Sigmoid colon (tissue), 7 donors: ENCODE results near the gene SPAG16. TPM values are rescaled to one million over a fixed set of nuclear protein-coding genes. Genes with fewer than 3 reads are reported as not detected.

Experiments used
- DNase-seq: peaks from one replicate; pipeline ENCODE4 v3.0.0-alpha.2; 2019
- H3K27ac ChIP-seq, 4 donors: fragments of 200-600 bp; sonication (generic); one replicate each; pipeline ENCODE4 v1.5.1; 2016 to 2019; ENCODE audit warnings: mild to moderate bottlenecking in 1 of 4
- H3K27me3 ChIP-seq, 3 donors: fragments of 200-600 bp; sonication (generic); one replicate each; pipeline ENCODE4 v1.5.1; 2019; ENCODE audit warnings: mild to moderate bottlenecking in 1 of 3
- H3K36me3 ChIP-seq, 4 donors: fragments of 200-600 bp; sonication (generic); one replicate each; pipeline ENCODE4 v1.5.1; 2016 to 2019
- H3K4me1 ChIP-seq, 4 donors: fragments of 200-600 bp; sonication (generic); one replicate each; pipeline ENCODE4 v1.5.1; 2017 to 2019
- H3K4me3 ChIP-seq, 4 donors: fragments of 200-600 bp; sonication (generic); one replicate each; pipeline ENCODE4 v1.5.1; 2017 to 2019; ENCODE audit warnings: mild to moderate bottlenecking in 2 of 4, moderate library complexity in 1 of 4
- H3K9me3 ChIP-seq, 4 donors: fragments of 200-600 bp in 3 of 4; sonication (generic) in 3 of 4; one replicate each; pipeline versions ENCODE4 v1.5.1 to v1.6.1; 2013 to 2019
- EP300 ChIP-seq, 4 donors: sonication (generic); formaldehyde crosslinking; IDR thresholded peaks; one replicate each; pipeline ENCODE4 v1.6.1; 2017; ENCODE audit warnings: antibody characterized with exemption in 4 of 4
- POLR2A ChIP-seq, 2 donors: fragments of 450-650 bp; IDR thresholded peaks; one replicate each; pipeline ENCODE4 v1.6.1; 2016; ENCODE audit warnings: antibody characterized with exemption in 2 of 2, mild to moderate bottlenecking in 2 of 2, moderate library complexity in 2 of 2
- POLR2AphosphoS5 ChIP-seq, 4 donors: sonication (generic); formaldehyde crosslinking; IDR thresholded peaks; one replicate each; pipeline ENCODE4 v1.6.1; 2017; ENCODE audit warnings: antibody characterized with exemption in 4 of 4
- WGBS, 2 donors: extraction: QIAGEN DNeasy Blood & Tissue Kit; methylation state at CpG; one replicate each; pipeline ENCODE4 v1.1.7; 2013; 5-methylcytosine and 5-hydroxymethylcytosine counted together
- intact Hi-C: fragments of 100-400 bp; cut with DNase I; formaldehyde crosslinking; loops from one replicate; pipeline ENCODE4 v1.15.1; 2023
- polyA plus RNA-seq, 3 donors: library from polyadenylated mRNA; stranded (reverse); fragments of 200-250 nt; gene quantifications; one replicate each; pipeline ENCODE4 v1.2.3, GENCODE V29; 2013
- total RNA-seq, 4 donors: library from RNA; depleted of rRNA; stranded (reverse); fragments of >200 nt; gene quantifications; one replicate each; pipeline ENCODE4 v1.1.0, GENCODE V29; 2016
- TF ChIP-seq, protein P1 (sequence below), 4 experiments: fragments of 450-650 bp in 3 of 4; fragments of 200-600 bp in 1 of 4; IDR thresholded peaks; one replicate each; pipeline ENCODE4 v1.5.1; 2016 to 2019; ENCODE audit warnings: antibody characterized with exemption in 4 of 4, mild to moderate bottlenecking in 3 of 4, moderate library complexity in 2 of 4
- donor health status: healthy with polysubstance abuse.
- donor health status: Bipolar disorder and iron deficiency.
- donor health status: healthy.

The SPAG16 gene
- total and polyA plus RNA-seq, 7 donors = 13.1 to 70.3 (median 36.0) TPM

DNA sequence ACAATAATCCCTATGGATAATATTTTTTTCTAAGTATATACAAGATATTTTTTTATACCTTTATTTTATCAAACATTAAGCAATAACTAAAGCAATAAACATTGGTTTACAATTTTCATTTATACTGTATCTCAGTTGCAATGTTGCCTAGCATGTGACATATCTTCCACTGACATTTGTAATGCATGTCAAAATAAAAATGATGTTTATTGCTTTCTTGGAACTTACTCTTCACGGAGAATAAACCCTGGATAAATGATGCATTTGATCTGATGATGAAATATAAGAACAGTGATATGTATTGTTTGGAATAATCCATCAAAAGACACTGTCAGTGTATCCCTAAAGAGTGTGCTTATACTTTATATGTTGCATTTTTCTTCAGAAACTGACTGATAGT lies 135.7 kb downstream of the SPAG16 start:
- H3K9me3 ChIP-seq = no peaks in the 10 kb centered on the region
- H3K27ac ChIP-seq = no peak overlapping the region
- no peak for DNase-seq
- WGBS, 2 donors = 44 to 62% methylated on average over 1 of the region's 1 CpG
- no peak overlapping the region for H3K4me3 ChIP-seq
- no peaks in the 10 kb centered on the region for H3K36me3 ChIP-seq
- H3K4me1 ChIP-seq = no peaks in the 10 kb centered on the region
- H3K27me3 ChIP-seq = no peaks in the 10 kb centered on the region
- TF ChIP-seq EP300 (IDR thresholded peaks at IDR 0.05) (no peak), POLR2AphosphoS5 (IDR thresholded peaks at IDR 0.05) (no peak), POLR2A (IDR thresholded peaks at IDR 0.05) (no peak)
- TF ChIP-seq, protein P1, sequence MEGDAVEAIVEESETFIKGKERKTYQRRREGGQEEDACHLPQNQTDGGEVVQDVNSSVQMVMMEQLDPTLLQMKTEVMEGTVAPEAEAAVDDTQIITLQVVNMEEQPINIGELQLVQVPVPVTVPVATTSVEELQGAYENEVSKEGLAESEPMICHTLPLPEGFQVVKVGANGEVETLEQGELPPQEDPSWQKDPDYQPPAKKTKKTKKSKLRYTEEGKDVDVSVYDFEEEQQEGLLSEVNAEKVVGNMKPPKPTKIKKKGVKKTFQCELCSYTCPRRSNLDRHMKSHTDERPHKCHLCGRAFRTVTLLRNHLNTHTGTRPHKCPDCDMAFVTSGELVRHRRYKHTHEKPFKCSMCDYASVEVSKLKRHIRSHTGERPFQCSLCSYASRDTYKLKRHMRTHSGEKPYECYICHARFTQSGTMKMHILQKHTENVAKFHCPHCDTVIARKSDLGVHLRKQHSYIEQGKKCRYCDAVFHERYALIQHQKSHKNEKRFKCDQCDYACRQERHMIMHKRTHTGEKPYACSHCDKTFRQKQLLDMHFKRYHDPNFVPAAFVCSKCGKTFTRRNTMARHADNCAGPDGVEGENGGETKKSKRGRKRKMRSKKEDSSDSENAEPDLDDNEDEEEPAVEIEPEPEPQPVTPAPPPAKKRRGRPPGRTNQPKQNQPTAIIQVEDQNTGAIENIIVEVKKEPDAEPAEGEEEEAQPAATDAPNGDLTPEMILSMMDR (IDR thresholded peaks at IDR 0.05) = no peak
- intact Hi-C loops = no loop called here

DNA sequence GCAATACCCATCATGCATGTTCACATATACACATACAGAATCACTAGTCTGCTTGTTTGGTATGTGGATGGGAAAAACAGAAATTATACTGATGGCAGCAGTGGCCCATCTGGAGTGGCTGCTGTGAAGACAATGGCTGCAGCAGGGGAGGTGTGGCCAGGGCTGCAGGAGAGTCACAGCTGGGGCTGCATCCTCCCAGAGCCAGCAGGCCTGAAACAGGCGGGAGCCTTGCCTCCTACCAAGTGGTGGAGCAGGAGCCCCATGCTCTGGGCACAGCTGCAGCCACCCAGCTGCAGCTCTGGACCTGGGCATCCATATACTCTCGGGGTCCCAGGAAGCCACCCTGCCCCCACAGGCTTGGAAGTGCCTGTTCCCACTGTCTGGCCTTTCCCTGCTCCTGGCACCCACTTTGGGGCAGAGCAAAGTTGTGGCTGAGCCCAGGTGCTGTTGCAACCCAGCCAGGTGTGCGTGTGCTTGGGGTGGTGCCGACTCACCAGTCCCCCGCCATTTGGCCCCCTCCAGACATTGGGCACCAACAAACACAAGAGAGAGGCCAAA lies 136.6 kb downstream of the SPAG16 start:
- H3K27me3 ChIP-seq = no peaks in the 10 kb centered on the region
- intact Hi-C loops = no loop called here
- DNase-seq = no peak
- no peaks in the 10 kb centered on the region for H3K36me3 ChIP-seq
- no peaks in the 10 kb centered on the region for H3K9me3 ChIP-seq
- WGBS, 2 donors = 90 to 93% methylated on average over 5 of the region's 5 CpGs
- H3K4me3 ChIP-seq = no peak overlapping the region
- TF ChIP-seq POLR2AphosphoS5 (IDR thresholded peaks at IDR 0.05) = no peak
- TF ChIP-seq EP300 (IDR thresholded peaks at IDR 0.05) = no peak
- TF ChIP-seq, protein P1 (IDR thresholded peaks at IDR 0.05) = no peak
- no peak for TF ChIP-seq POLR2A (IDR thresholded peaks at IDR 0.05)
- no peaks in the 10 kb centered on the region for H3K4me1 ChIP-seq
- no peak overlapping the region for H3K27ac ChIP-seq

DNA sequence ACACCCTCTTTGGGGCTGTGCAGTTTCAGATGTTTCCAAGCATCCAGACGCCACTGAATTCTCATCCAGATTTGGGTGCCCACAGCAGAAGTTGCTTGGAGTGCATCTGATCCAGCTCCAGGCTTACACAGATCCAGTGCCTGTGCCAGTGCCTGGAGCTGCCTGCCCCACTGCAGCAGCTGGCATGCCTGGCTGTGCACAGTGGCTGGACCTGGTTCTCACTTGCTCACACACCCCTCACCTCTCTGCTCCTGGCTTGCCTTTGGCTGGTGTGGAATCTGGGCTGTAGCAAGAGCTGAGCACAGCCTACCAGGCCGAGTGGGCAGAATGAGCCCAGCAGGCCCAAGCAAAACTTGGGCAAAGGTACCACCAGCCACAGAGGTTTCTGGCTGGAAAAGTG lies 137.9 kb downstream of the SPAG16 start:
- WGBS, 2 donors = 87 to 90% methylated on average over 2 of the region's 2 CpGs
- intact Hi-C loops = no loop called here
- no peak for DNase-seq
- H3K4me1 ChIP-seq = no peaks in the 10 kb centered on the region
- no peaks in the 10 kb centered on the region for H3K36me3 ChIP-seq
- H3K27ac ChIP-seq = no peak overlapping the region
- no peaks in the 10 kb centered on the region for H3K27me3 ChIP-seq
- TF ChIP-seq, protein P1 (IDR thresholded peaks at IDR 0.05) = no peak
- TF ChIP-seq POLR2AphosphoS5 (IDR thresholded peaks at IDR 0.05) (no peak), EP300 (IDR thresholded peaks at IDR 0.05) (no peak), POLR2A (IDR thresholded peaks at IDR 0.05) (no peak)
- no peak overlapping the region for H3K4me3 ChIP-seq
- no peaks in the 10 kb centered on the region for H3K9me3 ChIP-seq

DNA sequence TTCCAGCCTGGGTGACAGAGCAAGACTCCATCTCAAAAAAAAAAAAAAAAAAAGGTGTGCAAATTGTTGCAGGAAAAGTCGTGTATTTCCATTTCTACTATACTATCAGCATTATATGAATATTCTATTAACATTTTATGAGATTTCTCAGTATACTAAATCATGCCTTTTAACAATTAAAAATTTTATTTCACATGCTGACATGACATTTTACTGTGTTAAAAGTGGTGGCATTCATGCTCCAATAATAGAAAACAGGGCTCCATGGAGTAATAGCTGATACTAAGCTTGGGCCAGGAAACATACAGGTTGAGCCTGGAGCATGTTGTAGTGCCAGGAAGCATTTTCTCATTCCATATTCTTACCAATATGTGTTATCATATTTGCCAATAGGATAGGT lies 141.4 kb downstream of the SPAG16 start:
- Histone ChIP-seq H3K27ac (no peak overlapping the region), H3K4me1 (no peaks in the 10 kb centered on the region), H3K27me3 (no peaks in the 10 kb centered on the region), H3K36me3 (no peaks in the 10 kb centered on the region), H3K9me3 (peaks cover 0 to 7% (median 3%) of the 10 kb centered on the region in 4 donors), H3K4me3 (no peak overlapping the region)
- 58 to 84% methylated on average over 1 of the region's 1 CpG for WGBS, 2 donors
- no peak for DNase-seq
- intact Hi-C loops = no loop called here
- TF ChIP-seq POLR2A (IDR thresholded peaks at IDR 0.05) = no peak
- no peak for TF ChIP-seq EP300 (IDR thresholded peaks at IDR 0.05)
- TF ChIP-seq POLR2AphosphoS5 (IDR thresholded peaks at IDR 0.05) = no peak
- TF ChIP-seq, protein P1 (IDR thresholded peaks at IDR 0.05) = no peak

DNA sequence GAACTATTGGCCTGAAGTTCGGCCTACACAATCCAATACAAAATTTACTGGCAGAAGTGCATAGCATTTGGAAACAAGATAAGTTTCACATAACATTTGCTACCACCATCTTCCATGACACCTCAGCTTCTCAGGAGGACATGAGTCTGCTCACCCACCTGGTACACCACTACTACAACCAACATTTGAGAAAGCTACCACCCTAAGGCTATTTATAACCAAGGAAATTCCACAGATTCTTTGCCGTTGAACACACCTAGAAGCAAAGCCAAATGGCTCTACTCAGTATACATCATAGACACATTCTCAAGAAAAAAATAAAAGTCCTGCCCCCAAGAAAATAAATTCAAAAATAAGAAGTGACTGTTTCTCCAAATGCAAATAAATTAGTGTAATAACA lies 145.3 kb downstream of the SPAG16 start:
- Histone ChIP-seq H3K36me3 (no peaks in the 10 kb centered on the region), H3K27ac (no peak overlapping the region), H3K27me3 (no peaks in the 10 kb centered on the region), H3K4me1 (no peaks in the 10 kb centered on the region), H3K4me3 (no peak overlapping the region), H3K9me3 (peaks cover 0 to 7% (median 3%) of the 10 kb centered on the region in 4 donors)
- DNase-seq = no peak
- intact Hi-C loops = no loop called here
- TF ChIP-seq, protein P1 (IDR thresholded peaks at IDR 0.05) = no peak
- no peak for TF ChIP-seq POLR2A (IDR thresholded peaks at IDR 0.05)
- TF ChIP-seq EP300 (IDR thresholded peaks at IDR 0.05) = no peak
- TF ChIP-seq POLR2AphosphoS5 (IDR thresholded peaks at IDR 0.05) = no peak
- WGBS, 2 donors = 67 to 83% methylated on average over 2 of the region's 2 CpGs
